ENCODE results near the gene POLR2J. TPM values are rescaled to one million over a fixed set of nuclear protein-coding genes. Genes with fewer than 3 reads are reported as not detected.

Gene POLR2J
- total RNA-seq, 2 experiments from 2014 or later: 41.7 to 46.5 TPM

DNA sequence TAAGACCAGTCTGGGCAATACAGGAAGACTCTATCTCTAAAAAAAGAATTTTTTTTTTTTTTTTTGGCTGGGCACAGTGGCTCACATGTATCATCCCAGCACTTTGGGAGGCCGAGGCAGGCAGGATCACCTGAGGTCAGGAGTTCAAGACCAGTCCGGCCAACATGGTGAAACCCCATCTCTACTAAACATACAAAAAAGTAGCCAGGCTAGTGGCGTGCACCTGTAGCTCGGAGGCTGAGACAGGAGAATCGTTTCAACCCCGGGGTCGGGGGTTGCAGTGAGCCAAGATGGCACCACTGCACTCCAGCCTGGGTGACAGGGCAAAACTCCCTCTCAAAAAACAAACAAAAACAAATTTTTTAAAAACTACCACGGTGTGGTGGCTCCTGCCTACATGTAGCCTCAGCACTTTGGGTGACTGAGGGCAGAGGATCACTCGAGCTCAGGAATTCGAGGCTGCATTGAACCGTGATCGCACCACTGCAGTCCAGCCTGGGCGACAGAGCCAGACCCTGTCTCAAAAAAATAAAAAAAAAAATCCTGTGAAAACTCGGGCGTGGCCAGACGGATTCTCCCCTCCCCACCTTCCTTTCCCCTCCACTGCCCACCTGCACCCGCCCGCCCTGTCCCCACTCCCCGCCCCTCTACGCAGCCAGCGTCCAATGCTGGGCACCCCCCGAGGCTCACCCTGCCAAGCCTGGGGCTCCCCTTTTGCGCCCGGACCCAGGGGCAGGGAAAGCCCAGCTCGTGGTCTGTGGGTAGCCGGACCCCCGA is 46.1 kb downstream of the POLR2J start:
- Mint-ChIP-seq H3K36me3 (ENCODE audit: low read depth) (peaks cover 30% of the 10 kb centered on the region), H3K4me1 (peaks cover 63% of the 10 kb centered on the region), H3K4me3 (peak overlapping the region; percentile 64), H3K27ac (peak overlapping the region; percentile 94), H3K27me3 (no peaks in the 10 kb centered on the region), H3K9me3 (no peaks in the 10 kb centered on the region)
- POLR2A ChIA-PET: interaction anchor here (1.0 to 7.4 kb wide), 6 partner anchors 12 to 37 kb away, joined by 3 to 67 read pairs (median 5); partner anchors contain the start of gene ALKBH4
- no peak for DNase-seq
- CTCF ChIA-PET: interaction anchor here (0.7 to 3.5 kb wide), 8 partner anchors 17 to 35 kb away, joined by 3 to 11 read pairs (median 4); no protein-coding TSS in a partner anchor

- Mint-ChIP-seq H3K27me3 (no peaks in the 10 kb centered on the region), H3K27ac (peak overlapping the region; percentile 94), H3K4me3 (peak overlapping the region; percentile 64), H3K9me3 (no peaks in the 10 kb centered on the region), H3K4me1 (peaks cover 72% of the 10 kb centered on the region), H3K36me3 (ENCODE audit: low read depth) (peaks cover 27% of the 10 kb centered on the region)
- ChIA-PET CTCF (interaction anchor here (0.7 to 1.3 kb wide), 3 partner anchors 19 to 32 kb away, joined by 3 to 10 read pairs (median 3); no protein-coding TSS in a partner anchor), POLR2A (interaction anchor here (1.0 to 7.4 kb wide), 3 partner anchors 18 to 36 kb away, joined by 3 to 67 read pairs (median 5); partner anchors contain the start of gene ALKBH4)
- DNase-seq: peak; percentile 59
These were observed 47.0 kb downstream of the POLR2J start for GRCh38 chr7:102431617-102432298.

GRCh38 chr7:102429141-102429899 is 49.4 kb downstream of the POLR2J start:
- no peaks in the 10 kb centered on the region for H3K27me3 Mint-ChIP-seq
- ChIA-PET POLR2A (interaction anchor here (1.3 to 7.4 kb wide), 2 partner anchors 15 to 35 kb away, joined by 5 to 67 read pairs; partner anchors contain the start of genes ALKBH4 and LRWD1), CTCF (interaction anchor here (1.0 kb wide), 1 partner anchor 25 kb away, joined by 3 read pairs; no protein-coding TSS in a partner anchor)
- H3K27ac Mint-ChIP-seq: peak overlapping the region; percentile 68
- H3K9me3 Mint-ChIP-seq: no peaks in the 10 kb centered on the region
- H3K4me3 Mint-ChIP-seq: no peak overlapping the region
- peaks cover 81% of the 10 kb centered on the region for H3K4me1 Mint-ChIP-seq
- no peak for DNase-seq
- H3K36me3 Mint-ChIP-seq (ENCODE audit: low read depth): peaks cover 35% of the 10 kb centered on the region

- Mint-ChIP-seq H3K4me1 (peaks cover 75% of the 10 kb centered on the region), H3K27ac (peak overlapping the region; percentile 98), H3K9me3 (no peaks in the 10 kb centered on the region), H3K36me3 (ENCODE audit: low read depth) (peaks cover 41% of the 10 kb centered on the region), H3K4me3 (peak overlapping the region; percentile 78), H3K27me3 (no peaks in the 10 kb centered on the region)
- ChIA-PET CTCF (interaction anchor here (1.7 to 3.8 kb wide), 4 partner anchors 10 to 19 kb away, joined by 4 to 26 read pairs (median 11); no protein-coding TSS in a partner anchor), POLR2A (interaction anchor here (0.9 to 4.6 kb wide), 12 partner anchors 8 to 40 kb away, joined by 4 to 226 read pairs (median 8); partner anchors contain the start of genes ALKBH4, LRWD1 and PRKRIP1)
- no peak for DNase-seq
These were observed 51.7 kb downstream of the POLR2J start for GRCh38 chr7:102427019-102427405.

GRCh38 chr7:102426268-102427018 is 52.3 kb downstream of the POLR2J start:
- DNase-seq: peak; percentile 80
- Mint-ChIP-seq H3K27me3 (no peaks in the 10 kb centered on the region), H3K4me3 (peak overlapping the region; percentile 78), H3K4me1 (peaks cover 72% of the 10 kb centered on the region), H3K36me3 (ENCODE audit: low read depth) (peaks cover 44% of the 10 kb centered on the region), H3K9me3 (no peaks in the 10 kb centered on the region), H3K27ac (peak overlapping the region; percentile 98)
- ChIA-PET POLR2A (interaction anchor here (0.9 to 4.6 kb wide), 12 partner anchors 9 to 41 kb away, joined by 4 to 226 read pairs (median 8); partner anchors contain the start of genes ALKBH4, LRWD1 and PRKRIP1), CTCF (interaction anchor here (0.6 to 3.8 kb wide), 6 partner anchors 9 to 1240 kb away, joined by 3 to 26 read pairs (median 8); no protein-coding TSS in a partner anchor)

GRCh38 chr7:102425639-102426267 is 53.0 kb downstream of the POLR2J start:
- Mint-ChIP-seq H3K4me3 (peak overlapping the region; percentile 78), H3K36me3 (ENCODE audit: low read depth) (peaks cover 49% of the 10 kb centered on the region), H3K27me3 (no peaks in the 10 kb centered on the region), H3K27ac (peak overlapping the region; percentile 98), H3K9me3 (no peaks in the 10 kb centered on the region), H3K4me1 (peaks cover 68% of the 10 kb centered on the region)
- ChIA-PET POLR2A (interaction anchor here (0.6 to 4.6 kb wide), 12 partner anchors 10 to 41 kb away, joined by 3 to 226 read pairs (median 7); partner anchors contain the start of gene PRKRIP1), CTCF (interaction anchor here (0.6 to 3.8 kb wide), 7 partner anchors 8 to 1239 kb away, joined by 3 to 26 read pairs (median 5); no protein-coding TSS in a partner anchor)
- DNase-seq: peak; percentile 88

DNA sequence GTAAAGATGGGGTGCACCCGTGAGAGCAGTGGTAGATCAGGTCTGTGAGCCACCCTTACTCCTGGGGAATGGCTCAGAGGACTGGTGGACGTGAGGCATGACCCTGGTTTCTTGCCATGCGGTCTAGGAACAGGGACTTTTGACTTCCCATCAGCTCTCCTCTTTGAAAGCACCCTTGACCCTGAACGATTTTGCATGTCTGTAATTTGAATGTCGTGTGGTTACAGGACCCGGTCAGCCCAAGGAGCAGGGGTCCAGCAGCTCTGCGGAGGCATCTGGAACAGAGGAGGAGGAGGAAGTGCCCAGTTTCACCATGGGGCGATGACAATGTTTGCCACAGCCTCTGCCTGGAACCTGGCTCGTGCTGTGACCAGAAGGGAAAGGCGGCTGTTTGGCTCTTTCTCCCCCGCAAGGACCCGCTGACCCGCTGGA is 53.9 kb downstream of the POLR2J start:
- peak overlapping the region; percentile 98 for H3K27ac Mint-ChIP-seq
- ChIA-PET POLR2A (interaction anchor here (1.7 to 4.6 kb wide), 4 partner anchors 11 to 39 kb away, joined by 7 to 226 read pairs (median 25); partner anchors contain the start of gene PRKRIP1), CTCF (interaction anchor here (1.2 to 3.8 kb wide), 2 partner anchors 9 to 12 kb away, joined by 4 to 17 read pairs; no protein-coding TSS in a partner anchor)
- H3K4me3 Mint-ChIP-seq: no peak overlapping the region
- DNase-seq: no peak
- no peaks in the 10 kb centered on the region for H3K27me3 Mint-ChIP-seq
- peaks cover 68% of the 10 kb centered on the region for H3K4me1 Mint-ChIP-seq
- H3K36me3 Mint-ChIP-seq (ENCODE audit: low read depth): peaks cover 56% of the 10 kb centered on the region
- H3K9me3 Mint-ChIP-seq: no peaks in the 10 kb centered on the region

DNA sequence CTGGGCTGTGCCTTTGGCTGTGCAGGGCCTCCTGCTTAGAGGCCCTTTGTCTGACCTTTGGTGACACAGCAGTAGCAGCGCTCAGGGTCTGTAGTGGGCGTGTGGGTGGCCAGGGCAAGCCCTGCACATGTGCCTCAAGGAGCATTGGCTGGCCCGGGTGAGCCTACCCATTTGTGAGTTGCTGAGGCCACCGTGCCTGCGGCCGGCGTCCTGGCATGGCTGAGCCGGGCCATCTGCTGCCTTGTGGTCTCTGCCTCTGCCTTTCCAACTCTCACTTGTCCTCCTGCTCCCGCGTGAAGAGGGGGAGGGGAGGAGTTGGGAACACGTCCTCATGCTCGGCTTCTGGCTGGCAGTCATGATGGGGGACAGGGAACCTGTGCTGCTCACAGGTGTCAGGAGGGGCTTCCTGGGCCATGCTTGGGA is 54.6 kb downstream of the POLR2J start:
- Mint-ChIP-seq H3K36me3 (ENCODE audit: low read depth) (peaks cover 56% of the 10 kb centered on the region), H3K9me3 (no peaks in the 10 kb centered on the region), H3K4me1 (peaks cover 65% of the 10 kb centered on the region), H3K27ac (peak overlapping the region; percentile 98), H3K4me3 (no peak overlapping the region), H3K27me3 (no peaks in the 10 kb centered on the region)
- no peak for DNase-seq
- ChIA-PET POLR2A (interaction anchor here (1.0 to 4.6 kb wide), 3 partner anchors 11 to 43 kb away, joined by 3 to 226 read pairs (median 32); no protein-coding TSS in a partner anchor), CTCF (interaction anchor here (1.0 to 1.2 kb wide), 2 partner anchors 9 to 21 kb away, joined by 4 read pairs; no protein-coding TSS in a partner anchor)

Other genes with a start within 250 kb of the POLR2J start
- 1 to 10 TPM; 2.1 to 2.3 TPM for gene SH2B2, start 192.1 kb downstream of the POLR2J start, total RNA-seq
- under 1 TPM in 1 of 2 experiments, not detected in 1; 0.13 TPM for gene SPDYE6, start 122.5 kb downstream of the POLR2J start, total RNA-seq
- gene PRKRIP1, start 82.6 kb downstream of the POLR2J start, total RNA-seq: 10 to 100 TPM; 27.2 to 28.3 TPM
- gene ORAI2, start 45.3 kb downstream of the POLR2J start, total RNA-seq: 10 to 100 TPM; 59.5 to 61.9 TPM
- gene ALKBH4, start 14.1 kb downstream of the POLR2J start, total RNA-seq: 10 to 100 TPM in 1 of 2 experiments, 1 to 10 TPM in 1; 9.4 to 10.4 TPM
- 10 to 100 TPM; 19.5 to 19.8 TPM for gene LRWD1, start 13.9 kb downstream of the POLR2J start, total RNA-seq
- 1 to 10 TPM; 8.7 to 9.6 TPM for gene RASA4B, start 38.9 kb upstream of the POLR2J start, total RNA-seq
- gene UPK3BL2, start 64.8 kb upstream of the POLR2J start, total RNA-seq: 10 to 100 TPM; 13.2 to 14.0 TPM
- under 1 TPM in 1 of 2 experiments, not detected in 1; 0.15 TPM for gene SPDYE2, start 72.3 kb upstream of the POLR2J start, total RNA-seq
- gene POLR2J3, start 93.7 kb upstream of the POLR2J start, total RNA-seq: 10 to 100 TPM; 24.9 to 25.0 TPM
- 10 to 100 TPM; 26.6 to 27.8 TPM for gene RASA4, start 137.8 kb upstream of the POLR2J start, total RNA-seq
- 10 to 100 TPM; 12.2 to 13.9 TPM for gene UPK3BL1, start 163.9 kb upstream of the POLR2J start, total RNA-seq
- gene SPDYE2B, start 171.4 kb upstream of the POLR2J start, total RNA-seq: under 1 TPM in 1 of 2 experiments, not detected in 1; 0.15 TPM
- 1 to 10 TPM; 8.4 to 8.8 TPM for gene POLR2J2, start 192.7 kb upstream of the POLR2J start, total RNA-seq